Activated CD8-positive, alpha-beta memory T cell treated with anti-CD3 and anti-CD28 coated beads, Interleukin-2, amount 50 U/mL, for 48 hours (primary cell): ENCODE measurements around the gene CCNL1.
"Not testable (repeated sequence)": the region's sequence is repeated elsewhere in the genome, so short reads cannot be mapped to it uniquely, and the experiment has no call there.

Experiments used
- DNase-seq: peaks from one replicate; pipeline ENCODE4 v3.0.0-alpha.2; 2020

Gene CCNL1

DNA sequence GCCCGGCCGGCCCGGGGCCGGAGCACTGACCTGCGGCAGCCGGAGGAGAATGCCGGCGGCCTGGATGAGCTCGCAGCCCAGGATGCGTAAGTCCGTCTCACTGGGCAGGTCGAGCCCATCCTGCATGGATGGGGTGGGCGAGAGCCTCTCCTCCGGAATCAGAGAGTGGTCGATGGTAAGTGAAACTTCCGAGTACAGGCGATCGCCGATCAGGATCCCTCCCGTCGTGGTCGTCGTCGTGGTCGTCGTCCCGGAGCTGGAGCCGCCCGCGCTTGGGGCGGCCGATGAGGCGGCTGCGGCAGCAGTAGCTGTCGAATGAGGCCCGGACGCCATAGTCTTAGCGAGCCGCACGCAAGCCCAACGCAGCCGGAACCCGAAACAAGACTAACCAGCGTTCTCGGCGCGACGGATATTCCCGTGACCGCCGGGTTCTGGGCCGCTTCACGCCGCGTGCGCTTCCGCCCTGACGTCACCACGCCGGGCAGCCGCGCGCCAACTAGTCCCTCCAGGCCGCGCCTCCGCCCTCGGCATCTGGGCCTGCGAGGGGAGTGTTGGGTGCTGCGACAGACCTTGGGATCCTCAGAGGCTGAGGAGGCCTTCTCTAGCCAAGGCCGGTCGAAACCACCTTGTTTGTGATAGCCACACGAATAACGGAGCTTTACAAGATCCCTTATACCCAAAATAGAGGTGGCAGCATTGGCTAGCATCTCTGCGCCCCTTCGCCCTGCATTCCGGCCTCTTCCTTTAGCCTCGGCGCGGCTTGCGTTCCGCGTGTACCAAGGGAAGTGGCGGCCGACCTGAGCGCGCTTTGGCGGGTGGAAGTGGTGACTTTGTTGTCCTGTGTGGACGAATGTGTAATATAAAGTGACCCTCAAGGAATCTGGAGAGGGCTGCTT, at the start of gene CCNL1:
Gene CCNL1, minus strand, starts transcription at position 386 of the 896 bp plus-strand sequence. Its CDS starts 53 bp downstream, at position 333.
- peak; percentile 98 for DNase-seq

GRCh38 chr3:157204880-157205279, 44.9 kb upstream of the CCNL1 start:
- no peak for DNase-seq

- no peak for DNase-seq
Observed at GRCh38 chr3:157204431-157204830, 44.5 kb upstream of the CCNL1 start.

- DNase-seq, result no peak
Observed at GRCh38 chr3:157201648-157202278, 41.8 kb upstream of the CCNL1 start.

DNA sequence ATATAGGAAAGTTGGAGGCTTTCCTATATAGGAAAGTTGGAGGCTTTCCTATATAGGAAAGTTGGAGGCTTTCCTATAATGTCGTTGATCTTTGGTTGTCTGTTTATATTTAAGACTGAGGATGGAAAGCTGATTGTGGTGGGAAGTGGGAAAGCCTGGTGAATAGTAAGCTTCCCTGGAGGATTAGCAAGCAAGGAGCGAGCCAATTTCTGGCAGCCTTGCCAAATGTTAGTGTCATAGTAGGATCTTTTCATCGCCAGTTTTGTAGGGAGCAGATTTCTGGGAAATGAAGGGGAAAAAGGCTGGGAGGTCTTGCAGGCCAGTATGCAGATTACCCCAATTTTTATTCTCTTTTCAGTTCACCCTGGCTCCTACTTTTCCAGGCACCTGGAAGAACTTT, 39.9 kb upstream of the CCNL1 start:
- no peak for DNase-seq

GRCh38 chr3:157195965-157196364, 36.0 kb upstream of the CCNL1 start:
- no peak for DNase-seq

GRCh38 chr3:157191149-157191548, 31.2 kb upstream of the CCNL1 start:
- not testable (repeated sequence) for DNase-seq

DNA sequence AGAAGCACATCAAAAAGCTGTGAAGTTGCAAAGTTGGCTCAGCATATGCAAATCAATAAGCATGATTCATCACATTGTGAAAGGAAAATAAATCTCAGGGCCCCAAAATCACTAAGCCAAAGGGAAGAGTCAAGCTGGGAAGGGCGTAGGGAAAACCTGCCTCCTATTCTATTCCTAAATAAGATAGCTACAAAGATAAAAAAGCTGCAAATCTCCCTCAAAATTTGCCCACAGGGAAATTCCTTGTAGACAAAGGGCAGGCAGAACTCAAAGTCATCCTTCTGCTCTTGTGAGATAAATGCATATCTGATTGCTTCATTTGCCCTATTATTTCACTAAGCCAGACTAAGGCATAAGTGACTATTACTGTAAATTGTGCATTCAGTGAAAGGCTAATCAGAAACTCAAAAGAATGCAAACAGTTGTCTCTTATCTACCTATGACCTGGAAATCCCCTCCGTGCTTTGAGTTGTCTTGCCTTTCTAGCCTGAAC, 30.5 kb upstream of the CCNL1 start:
- no peak for DNase-seq

GRCh38 chr3:157188391-157188790, 28.4 kb upstream of the CCNL1 start:
- no peak for DNase-seq

- no peak for DNase-seq
Observed at GRCh38 chr3:157182879-157183278, 22.9 kb upstream of the CCNL1 start.

GRCh38 chr3:157180262-157180661, 20.3 kb upstream of the CCNL1 start:
- no peak for DNase-seq

DNA sequence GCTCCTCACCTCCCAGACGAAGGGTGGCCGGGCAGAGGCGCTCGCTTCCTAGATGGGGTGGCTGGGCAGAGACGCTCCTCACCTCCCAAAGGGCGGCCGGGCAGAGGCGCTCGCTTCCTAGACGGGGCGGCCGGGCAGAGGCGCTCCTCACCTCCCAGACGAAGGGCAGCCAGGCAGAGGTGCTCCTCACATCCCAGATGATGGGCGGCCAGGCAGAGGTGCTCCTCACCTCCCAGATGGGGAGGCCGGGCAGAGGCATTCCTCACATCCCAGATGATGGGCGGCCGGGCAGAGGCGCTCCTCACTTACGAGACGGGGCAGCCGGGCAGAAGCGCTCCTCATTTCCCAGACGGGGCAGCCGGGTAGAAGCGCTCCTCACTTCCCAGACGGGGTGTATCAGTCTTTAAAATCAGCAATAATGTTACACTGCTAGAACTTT, 19.4 kb upstream of the CCNL1 start:
- DNase-seq, result no peak

DNA sequence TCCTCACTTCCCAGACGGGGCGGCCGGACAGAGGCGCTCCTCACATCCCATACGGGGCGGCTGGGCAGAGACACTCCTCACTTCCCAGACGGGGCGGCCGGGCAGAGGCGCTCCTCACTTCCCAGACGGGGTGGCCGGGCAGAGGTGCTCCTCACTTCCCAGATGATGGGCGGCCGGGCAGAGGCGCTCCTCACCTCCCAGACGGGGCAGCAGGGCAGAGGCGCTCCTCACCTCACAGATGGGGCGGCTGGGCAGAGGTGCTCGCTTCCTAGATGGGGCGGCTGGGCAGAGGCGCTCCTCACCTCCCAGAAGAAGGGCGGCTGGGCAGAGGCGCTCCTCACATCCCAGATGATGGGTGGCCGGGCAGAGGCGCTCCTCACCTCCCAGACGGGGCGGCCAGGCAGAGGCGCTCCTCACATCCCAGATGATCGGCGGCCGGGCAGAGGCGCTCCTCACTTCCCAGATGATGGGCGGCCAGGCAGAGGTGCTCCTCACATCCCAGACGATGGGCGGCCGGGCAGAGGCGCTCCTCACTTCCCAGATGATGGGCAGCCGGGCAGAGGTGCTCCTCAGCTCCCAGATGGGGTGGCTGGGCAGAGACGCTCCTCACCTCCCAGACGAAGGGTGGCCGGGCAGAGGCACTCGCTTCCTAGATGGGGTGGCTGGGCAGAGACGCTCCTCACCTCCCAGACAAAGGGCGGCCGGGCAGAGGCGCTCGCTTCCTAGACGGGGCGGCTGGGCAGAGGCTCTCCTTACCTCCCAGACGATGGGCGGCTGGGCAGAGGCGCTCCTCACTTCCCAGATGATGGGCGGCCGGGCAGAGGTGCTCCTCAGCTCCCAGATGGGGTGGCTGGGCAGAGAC, 18.8 kb upstream of the CCNL1 start:
- DNase-seq, result not testable (repeated sequence)

DNA sequence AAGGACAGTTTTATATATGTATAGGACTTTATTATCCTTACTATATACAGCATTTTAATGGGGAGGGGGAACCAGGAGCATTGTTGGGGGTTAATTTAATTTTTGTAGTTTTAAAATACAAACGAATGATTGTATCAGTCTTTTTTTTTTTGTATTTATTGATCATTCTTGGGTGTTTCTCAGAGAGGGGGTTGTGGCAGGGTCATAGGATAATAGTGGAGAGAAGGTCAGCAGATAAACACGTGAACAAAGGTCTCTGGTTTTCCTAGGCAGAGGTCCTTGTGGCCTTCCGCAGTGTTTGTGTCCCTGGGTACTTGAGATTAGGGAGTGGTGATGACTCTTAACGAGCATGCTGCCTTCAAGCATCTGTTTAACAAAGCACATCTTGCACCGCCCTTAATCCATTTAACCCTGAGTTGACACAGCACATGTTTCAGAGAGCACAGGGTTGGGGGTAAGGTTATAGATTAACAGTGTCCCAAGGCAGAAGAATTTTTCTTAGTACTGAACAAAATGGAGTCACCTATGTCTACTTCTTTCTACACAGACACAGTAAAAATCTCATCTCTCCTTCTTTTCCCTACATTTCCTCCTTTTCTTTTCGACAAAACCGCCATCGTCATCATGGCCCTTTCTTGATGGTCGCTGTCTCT, 18.0 kb upstream of the CCNL1 start:
- DNase-seq, result not testable (repeated sequence)

GRCh38 chr3:157176934-157177333, 17.0 kb upstream of the CCNL1 start:
- DNase-seq, result no peak

DNA sequence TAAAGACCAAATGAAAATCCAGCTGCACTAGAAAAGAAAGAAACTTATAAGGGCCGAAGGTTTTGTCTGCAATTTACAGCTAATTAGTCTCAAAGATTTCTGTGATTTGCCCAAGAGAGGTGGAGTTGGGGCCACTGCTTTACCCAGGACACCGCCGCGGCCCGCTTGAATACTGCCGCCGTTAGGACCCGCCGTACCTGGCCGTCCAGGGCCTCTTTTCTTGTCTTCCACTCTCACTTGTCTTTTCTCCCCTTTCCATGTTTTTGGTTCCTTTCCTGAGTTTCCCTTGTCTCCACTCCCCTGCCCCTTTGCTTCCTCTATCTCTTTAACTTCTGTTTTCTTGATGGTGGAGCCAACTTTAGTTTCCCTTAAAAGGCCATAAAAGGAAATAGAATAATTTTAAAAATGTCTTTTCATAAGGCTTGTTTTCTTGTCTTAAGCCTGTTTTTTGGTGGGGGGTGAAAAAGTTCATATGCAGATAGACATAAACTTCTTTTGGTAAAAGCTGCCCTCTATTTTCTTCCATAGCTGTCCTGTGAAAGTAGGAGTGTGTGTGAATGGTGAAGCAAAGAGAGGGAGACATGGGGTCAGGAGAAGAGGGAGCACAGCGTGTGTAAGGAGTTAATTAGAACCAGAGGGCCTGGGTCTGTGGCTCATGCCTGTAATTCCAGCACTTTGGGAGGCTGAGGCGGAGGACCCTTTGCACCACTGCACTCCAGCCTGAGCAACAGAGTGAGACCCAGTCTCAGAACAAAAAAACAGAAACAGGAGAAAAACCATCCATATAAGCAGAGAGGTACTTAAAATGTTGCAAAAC, 16.0 kb upstream of the CCNL1 start:
- DNase-seq, result peak; percentile 62

DNA sequence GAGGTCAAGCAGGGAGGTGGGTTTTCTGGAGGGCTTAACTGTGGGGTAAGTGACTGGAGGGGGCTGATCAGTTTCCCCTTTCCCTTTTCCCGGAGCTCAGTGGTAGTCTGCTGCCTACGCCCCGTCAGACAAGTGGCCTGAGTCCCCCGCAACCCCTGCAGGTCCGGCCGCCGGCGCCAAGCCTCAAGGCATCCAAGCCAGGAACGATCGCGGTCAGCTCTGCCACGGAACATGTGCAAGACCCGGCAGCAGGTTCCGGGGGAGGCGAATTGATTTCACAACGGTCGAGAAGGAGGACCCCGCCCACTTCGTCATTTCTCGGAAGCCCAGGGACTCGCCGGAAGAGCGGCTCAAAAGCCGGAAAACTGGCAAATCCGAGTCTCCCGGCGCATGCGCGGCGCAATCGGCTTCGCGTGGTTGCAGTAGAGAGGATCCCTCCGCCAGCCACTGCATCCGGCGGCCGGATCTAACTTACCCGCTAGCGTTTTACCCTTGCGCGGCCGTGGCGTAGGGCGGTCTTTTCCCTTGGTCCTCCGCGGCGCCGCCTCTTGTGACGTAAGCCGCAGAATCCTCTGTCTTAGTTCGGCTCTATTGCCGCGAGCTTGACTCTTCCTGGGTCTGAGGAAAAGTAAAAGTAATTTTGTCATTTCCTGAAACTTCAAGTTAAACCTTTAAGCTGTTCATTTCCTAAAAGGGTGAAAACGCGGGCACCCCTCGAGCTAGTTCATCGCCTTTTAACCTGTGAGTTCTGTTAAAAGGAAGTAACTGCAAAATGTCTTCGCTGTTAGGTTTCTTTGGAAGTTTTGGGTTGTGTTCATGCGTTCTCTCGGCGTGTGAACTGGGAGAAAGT, 14.9 kb upstream of the CCNL1 start:
- peak; percentile 98 for DNase-seq

DNA sequence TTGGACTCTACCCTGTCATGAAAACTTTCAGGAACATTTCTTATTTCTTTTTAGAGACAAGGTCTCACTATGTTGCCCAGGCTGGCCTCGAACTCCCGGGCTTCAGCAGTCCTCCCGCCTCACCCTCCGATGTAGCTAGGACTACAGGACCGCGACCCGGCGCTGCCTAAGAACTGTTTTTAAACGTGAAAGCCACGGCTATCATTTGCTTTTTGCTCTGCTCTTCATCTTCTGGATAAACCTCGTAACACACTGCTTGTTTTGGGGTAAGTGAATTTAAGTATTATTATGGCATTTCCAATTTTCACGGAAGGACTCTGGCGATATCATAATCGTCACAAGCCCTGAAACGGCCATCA, 14.3 kb upstream of the CCNL1 start:
- DNase-seq, result peak; percentile 66

DNA sequence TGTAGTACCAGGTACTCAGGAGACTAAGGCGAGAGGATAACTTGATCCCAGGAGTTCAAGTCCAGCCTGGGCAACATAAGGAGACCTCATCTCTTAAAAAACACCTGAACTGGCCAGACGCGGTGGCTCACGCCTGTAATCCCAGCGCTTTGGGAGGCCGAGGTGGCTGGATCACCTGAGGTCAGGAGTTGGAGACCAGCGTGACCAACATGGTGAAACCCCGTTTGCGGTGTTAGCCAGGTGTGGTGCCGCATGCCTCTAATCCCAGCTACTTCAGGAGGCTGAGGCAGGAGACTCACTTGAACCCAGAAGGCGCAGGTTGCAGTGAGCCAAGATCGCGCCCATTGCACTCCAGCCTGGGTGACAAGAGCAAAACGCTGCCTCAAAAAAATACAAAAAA, 13.4 kb upstream of the CCNL1 start:
- not testable (repeated sequence) for DNase-seq

- no peak for DNase-seq
Observed at GRCh38 chr3:157172746-157173145, 12.8 kb upstream of the CCNL1 start.

GRCh38 chr3:157170861-157171260, 10.9 kb upstream of the CCNL1 start:
- no peak for DNase-seq
